Keratinocyte (primary cell): ENCODE data around the gene RXRA.

Experiments used
- CTCF ChIP-seq, 3 experiments: IDR thresholded peaks in 1 of 3; conservative IDR thresholded peaks in 1 of 3; optimal IDR thresholded peaks in 1 of 3; 2 replicates in 2 of 3; 3 replicates in 1 of 3; pipeline versions ENCODE3 to v1.5.1; 2011; ENCODE audit warnings: low read length in 3 of 3, mild to moderate bottlenecking in 3 of 3, moderate library complexity in 2 of 3, control low read depth in 1 of 3, inconsistent platforms in 1 of 3; ENCODE audit not compliant: insufficient read depth in 2 of 3; ENCODE audit errors: extremely low read depth in 1 of 3
- EZH2 ChIP-seq: IDR thresholded peaks from one replicate; pipeline ENCODE4 v1.6.1; 2012; ENCODE audit warnings: inconsistent platforms, mild to moderate bottlenecking, low read length, moderate library complexity

- TF ChIP-seq CTCF (optimal IDR thresholded peaks at IDR 0.05 in 1 of 3, IDR thresholded peaks at IDR 0.05 in 1 of 3, conservative IDR thresholded peaks at IDR 0.05 in 1 of 3; ENCODE audit: extremely low read depth in 1 of 3, insufficient read depth in 2 of 3, low read length in 3 of 3) (no peak), EZH2 (no peak)
These were observed 40.8 kb downstream of the RXRA start for GRCh38 chr9:134367061-134367460.
